Activated CD8-positive, alpha-beta memory T cell treated with anti-CD3 and anti-CD28 coated beads, Interleukin-2, amount 50 U/mL, for 4 hours (primary cell): ENCODE measurements around the gene CHRNE.
"Not testable (repeated sequence)": the region's sequence is repeated elsewhere in the genome, so short reads cannot be mapped to it uniquely, and the experiment has no call there.

Experiments used
- DNase-seq: peaks from one replicate; pipeline ENCODE4 v3.0.0-alpha.2; 2020

The CHRNE gene

GRCh38 chr17:4881761-4882555 is 20.9 kb downstream of the CHRNE start:
- peak; percentile 72 for DNase-seq

DNA sequence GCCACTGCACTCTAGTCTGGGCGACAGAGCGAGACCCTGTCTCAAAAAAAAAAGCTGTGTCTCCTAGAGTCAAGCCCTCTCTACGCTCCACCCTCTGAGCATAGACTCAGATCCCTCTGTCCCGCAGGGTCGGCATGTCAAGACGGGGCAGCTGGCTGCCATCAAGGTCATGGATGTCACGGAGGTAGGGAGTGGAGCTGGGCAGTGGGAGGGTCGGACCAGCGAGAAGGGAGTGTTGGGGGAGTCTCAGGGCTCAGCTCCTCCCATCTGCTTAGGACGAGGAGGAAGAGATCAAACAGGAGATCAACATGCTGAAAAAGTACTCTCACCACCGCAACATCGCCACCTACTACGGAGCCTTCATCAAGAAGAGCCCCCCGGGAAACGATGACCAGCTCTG is 22.0 kb downstream of the CHRNE start:
- no peak for DNase-seq

- DNase-seq = no peak
Measured at GRCh38 chr17:4879601-4880000, 23.3 kb downstream of the CHRNE start.

- DNase-seq = no peak
Measured at GRCh38 chr17:4877089-4877488, 25.8 kb downstream of the CHRNE start.

GRCh38 chr17:4872786-4873185 is 30.1 kb downstream of the CHRNE start:
- no peak for DNase-seq

DNA sequence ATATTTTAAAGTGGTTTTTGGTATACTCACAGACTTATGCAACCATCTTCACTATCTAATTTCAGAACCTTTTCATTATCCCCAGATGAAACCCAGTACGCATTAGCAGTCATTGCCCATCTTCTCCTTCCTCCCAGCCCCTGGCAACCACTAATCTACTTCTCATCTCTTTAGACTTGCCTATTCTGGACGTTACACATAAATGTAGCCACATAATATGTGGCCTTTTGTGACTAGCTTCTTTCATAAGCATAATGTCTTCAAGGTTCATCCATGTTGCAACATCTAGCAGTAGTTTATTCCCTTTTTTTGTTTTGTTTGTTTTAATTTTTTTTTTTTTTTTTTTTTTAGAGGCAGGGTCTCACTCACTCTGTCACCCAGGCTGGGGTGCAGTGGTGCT is 32.0 kb downstream of the CHRNE start:
- no peak for DNase-seq

DNA sequence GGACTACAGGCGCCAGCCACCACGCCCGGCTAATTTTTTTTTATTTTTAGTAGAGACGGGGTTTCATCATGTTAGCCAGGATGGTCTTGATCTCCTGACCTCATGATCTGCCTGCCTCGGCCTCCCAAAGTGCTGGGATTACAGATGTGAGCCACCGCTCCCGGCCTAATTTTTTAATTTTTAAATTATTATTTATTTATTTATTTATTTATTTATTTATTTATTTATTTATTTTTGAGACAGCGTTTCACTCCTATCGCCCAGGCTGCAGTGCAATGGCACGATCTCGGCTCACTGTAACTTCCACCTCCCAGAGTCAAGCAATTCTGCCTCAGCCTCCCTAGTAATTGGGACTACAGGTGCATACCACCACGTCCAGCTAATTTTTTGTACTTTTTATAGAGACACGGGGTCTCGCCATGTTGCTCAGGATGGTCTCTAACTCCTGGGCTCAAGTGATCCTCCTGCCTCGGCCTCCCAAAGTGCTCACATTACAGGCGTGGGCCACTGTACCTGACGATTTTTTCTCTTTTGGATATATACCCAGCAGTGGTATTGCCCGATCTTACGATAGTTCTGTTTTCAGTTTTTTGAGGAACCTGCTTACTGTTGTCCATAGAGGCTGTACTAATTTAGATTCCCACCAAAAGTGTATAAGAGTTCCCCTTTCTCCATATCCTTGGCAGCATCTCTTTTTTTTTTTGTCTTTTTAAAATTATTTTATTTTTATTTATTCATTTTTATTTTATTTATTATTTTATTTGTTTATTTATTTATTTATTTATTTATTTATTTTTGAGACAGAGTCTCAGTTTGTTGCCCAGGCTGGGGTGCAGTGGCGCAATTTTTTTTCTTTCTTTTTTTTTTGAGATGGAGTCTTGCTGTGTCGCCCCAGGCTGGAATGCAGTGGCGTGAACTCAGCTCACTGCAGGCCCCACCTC is 33.6 kb downstream of the CHRNE start:
- DNase-seq = not testable (repeated sequence)

DNA sequence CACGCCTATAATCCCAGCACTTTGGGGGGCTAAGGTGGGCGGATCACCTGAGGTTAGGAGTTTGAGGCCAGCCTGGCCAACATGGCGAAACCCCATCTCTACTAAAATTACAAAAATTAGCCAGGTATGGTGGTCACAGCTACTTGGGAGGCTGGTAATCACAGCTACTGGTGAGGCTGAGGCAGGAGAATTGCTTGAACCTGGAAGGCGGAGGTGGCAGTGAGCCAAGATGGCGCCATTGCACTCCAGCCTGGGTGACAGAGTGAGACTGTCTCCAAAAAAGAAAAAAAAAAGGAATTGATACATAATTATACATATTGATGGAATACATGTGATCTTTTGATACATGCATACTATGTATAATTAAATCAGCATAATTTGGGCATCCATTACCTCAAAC is 35.4 kb downstream of the CHRNE start:
- not testable (repeated sequence) for DNase-seq

- no peak for DNase-seq
Measured at GRCh38 chr17:4863321-4863720, 39.6 kb downstream of the CHRNE start.

DNA sequence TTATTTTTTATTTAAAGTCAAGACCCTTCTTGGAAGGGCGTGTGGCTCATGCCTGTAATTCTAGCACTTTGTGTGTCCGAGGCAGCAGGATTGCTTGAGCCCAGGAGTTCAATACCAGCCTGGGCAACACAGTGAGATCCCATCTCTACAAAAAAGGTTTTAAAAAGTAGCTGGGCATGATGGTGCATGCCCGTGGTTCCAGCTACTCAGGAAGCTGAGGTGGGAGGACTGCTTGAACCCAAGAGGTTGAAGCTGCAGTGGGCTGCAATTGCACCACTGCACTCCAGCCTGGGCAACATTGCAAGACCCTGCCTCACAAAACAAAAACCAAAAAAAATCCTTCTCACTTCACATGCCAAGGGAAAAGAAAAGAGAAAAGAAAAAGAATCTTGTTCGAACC is 40.2 kb downstream of the CHRNE start:
- no peak for DNase-seq

DNA sequence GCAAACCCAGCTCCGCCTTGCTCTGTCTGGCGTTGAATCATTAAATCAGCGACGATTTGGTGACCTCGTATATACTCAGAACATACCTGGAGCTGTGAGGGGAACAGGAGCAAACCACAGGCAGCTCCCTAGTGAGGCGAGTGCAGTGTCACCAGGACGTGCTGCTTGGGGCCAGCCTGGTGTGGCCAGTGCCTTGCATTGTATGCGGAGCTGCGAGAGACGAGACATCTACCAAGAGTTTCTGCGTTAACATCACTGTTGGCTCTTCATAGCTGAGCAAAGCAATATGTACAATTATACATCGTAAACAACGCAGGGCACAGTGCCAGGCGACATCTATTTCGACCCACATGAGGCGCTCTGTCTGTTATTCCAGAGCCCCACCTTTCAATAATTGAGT is 41.8 kb downstream of the CHRNE start:
- no peak for DNase-seq

DNA sequence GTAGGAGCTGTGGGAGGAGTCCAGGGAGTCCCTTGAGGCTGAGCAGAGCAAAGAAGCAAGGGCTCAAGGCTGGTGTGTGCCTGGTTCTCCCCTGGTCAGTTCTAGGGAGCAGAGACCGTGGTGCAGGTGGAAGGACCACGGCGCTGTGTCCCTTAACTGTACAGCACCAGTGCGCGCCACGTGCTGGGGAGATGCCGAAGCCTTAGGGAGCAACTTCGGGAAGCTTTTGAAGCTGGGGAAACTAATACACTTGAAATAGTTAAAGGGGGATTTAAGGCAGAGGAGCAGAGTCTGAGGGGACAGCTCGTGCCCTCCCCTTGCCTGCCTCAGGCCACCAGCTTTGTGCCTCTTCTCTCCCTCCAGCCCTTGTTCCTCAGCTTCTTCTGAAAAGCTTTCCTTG is 42.2 kb downstream of the CHRNE start:
- DNase-seq = no peak

DNA sequence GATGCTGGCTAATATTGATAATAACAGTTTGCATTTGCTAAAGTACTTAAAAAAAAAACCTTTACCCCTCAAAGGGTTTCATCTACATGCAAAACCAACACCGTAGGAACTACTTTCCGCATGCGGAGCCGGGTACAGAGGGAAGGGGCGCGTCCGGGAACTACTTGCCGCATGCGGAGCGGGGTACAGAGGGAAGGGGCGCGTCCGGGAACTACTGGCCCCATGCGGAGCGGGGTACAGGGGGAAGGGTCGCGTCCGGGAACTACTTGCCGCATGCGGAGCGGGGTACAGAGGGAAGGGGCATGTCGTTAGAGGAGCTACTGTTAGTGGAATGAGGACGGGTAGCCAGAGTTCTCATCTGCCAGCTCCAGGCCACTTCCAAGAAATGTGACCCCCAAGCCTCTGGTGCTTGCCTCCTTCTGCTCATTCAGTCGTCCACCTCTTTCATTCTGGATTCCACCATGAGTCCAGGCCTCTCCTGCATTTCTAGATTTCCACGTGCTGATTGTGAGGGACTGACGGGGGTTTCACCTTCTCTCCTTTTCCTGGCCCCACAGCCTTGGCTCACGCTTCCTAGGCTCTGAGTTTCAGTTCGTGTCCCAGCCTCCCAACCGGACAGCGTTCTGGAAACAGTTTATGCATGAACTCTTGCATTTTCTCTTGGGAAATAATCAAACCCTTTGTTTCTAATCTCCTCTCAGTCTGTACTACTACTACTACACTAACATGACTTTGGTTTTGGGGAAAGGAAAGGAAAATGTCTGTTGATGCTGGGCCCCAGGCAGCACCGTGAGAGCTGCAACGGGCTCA is 42.9 kb downstream of the CHRNE start:
- no peak for DNase-seq

DNA sequence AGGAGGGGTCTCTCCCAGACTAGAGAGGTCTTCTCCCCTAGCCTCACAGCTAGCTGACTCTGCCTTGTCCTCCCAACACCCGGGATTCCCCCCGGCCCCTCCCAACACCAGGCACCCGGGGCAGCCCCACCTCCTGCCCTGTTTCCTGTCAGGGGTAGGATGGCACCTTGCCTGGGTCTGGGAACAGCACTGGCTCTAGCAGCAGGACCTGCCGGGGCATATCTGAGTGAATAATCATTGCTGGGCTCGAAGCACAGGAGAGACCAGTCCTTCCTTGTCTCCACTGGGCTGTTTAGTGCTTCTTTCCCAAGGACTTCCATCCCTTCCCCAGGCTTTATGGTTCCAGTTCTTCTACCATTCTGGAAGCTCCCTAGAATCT is 44.0 kb downstream of the CHRNE start:
- no peak for DNase-seq

- DNase-seq = no peak
Measured at GRCh38 chr17:4858068-4858881, 44.6 kb downstream of the CHRNE start.

DNA sequence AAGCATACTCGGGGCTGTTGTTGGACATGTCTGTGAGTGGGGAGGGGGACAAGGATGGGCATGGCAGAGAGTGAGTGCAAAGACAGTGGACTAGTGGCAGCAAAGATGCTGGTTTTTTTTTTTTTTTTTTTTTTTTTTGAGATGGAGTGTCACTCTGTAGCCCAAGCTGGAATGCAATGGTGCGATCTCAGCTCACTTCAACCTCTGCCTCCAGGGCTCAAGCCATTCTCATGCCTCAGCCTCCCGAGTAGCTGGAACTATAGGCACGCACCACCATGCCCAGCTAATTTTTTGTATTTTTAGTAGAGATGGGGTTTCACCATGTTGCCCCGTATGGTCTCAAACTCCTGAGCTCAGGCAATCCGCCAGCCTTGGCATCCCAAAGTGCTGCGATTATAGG is 45.6 kb downstream of the CHRNE start:
- not testable (repeated sequence) for DNase-seq

DNA sequence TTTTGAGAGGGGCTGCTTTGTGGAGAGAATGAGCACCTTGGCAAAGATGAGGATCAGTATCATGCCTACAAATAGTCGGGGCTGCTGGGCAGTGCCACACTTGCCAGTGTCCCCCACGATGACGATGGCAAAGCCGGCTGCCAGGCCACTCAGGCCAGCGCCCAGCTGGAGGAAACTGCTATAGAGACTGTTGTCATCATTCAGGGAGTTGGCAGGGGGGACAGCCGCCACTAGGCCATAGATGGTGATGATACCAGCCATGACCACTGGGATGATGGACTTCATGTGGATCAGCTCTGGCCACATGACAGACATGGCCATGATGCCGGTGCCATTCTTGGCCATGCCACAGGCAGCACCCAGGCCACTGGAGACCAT is 46.0 kb downstream of the CHRNE start:
- DNase-seq = no peak

- DNase-seq = no peak
Measured at GRCh38 chr17:4856271-4856936, 46.5 kb downstream of the CHRNE start.

DNA sequence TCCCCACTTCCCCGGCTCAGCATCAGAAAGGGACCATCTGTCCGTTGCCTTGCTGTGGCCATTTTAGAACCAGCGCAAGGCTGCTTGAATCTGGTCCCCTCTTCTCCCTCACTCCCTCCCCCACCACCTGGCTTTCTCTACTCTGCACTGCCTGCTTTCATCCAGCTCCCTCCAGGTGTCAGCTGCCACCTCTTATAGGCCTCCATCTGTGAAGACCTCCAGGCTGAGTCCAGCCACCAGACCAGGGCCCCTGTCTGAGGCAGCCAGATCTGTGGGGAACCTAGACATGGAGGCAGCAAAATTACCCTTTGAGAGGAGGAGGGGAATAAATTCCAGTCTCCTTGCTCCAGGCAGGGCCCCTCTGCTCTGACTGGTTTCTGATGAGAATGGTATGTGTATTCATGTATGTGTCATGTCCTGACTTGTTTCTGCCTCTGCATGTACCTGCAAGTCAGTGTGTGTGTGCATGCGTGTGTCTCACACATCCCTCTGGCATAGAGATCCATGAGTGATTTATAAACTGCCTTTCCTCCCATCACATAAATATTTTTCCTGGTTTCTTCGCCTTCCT is 48.7 kb downstream of the CHRNE start:
- DNase-seq = no peak

DNA sequence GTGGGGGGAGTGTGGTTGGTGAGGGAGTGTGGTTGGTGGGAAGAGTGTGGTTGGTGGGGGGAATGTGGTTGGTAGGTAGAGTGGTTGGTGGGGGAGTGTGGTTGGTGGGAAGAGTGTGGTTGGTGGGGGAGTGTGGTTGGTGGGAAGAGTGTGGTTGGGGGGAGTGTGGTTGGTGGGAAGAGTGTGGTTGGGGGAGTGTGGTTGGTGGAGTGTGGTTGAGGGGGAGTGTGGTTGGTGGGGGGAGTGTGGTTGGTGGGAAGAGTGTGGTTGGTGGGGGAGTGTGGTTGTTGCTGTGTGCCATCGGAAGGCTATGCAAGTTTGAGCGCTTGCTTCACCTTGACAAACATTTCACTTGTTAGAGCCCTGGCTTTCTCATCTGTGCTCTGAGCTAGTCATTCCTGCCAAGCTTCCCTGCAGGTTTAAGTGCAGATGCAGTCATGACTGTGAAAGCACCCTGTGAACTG is 49.7 kb downstream of the CHRNE start:
- DNase-seq = no peak

GRCh38 chr17:4852567-4853207 is 50.2 kb downstream of the CHRNE start:
- DNase-seq = no peak
